WTC11 (cell line): ENCODE measurements around the gene TCF7L2. TPM values are rescaled to one million over a fixed set of nuclear protein-coding genes. Genes with fewer than 3 reads are reported as not detected.

Experiments used
- ATAC-seq: fragments of 200-7000 bp; cut with Tn5 transposase; 2 replicates; pipeline ENCODE4 v1.10.0; 2021; ENCODE audit warnings: mild to moderate bottlenecking, moderate library complexity
- CTCF ChIA-PET: fragments of 300-600 bp; sonication (Branson Sonifier 250); formaldehyde crosslinking; loops from one replicate; lab custom pipeline; 2021; ENCODE audit warnings: antibody characterized with exemption; lab: Charles Lee
- POLR2A ChIA-PET: fragments of 350-600 bp; sonication (Branson Sonifier 250); formaldehyde crosslinking; loops from one replicate; lab custom pipeline; 2021; ENCODE audit warnings: antibody characterized with exemption; lab: Charles Lee
- DNase-seq: peaks from one replicate; pipeline ENCODE4 v3.0.0; 2021; ENCODE audit warnings: low spot score
- H3K27ac Mint-ChIP-seq: 2 replicates; pipeline ENCODE4 v1.8.0; 2021; ENCODE audit warnings: mixed read lengths
- H3K27me3 Mint-ChIP-seq: 2 replicates; pipeline ENCODE4 v1.8.0; 2021; ENCODE audit warnings: low read depth, mild to moderate bottlenecking, moderate library complexity, mixed read lengths
- H3K36me3 Mint-ChIP-seq: 2 replicates; pipeline ENCODE4 v1.8.0; 2021; ENCODE audit warnings: mixed read lengths
- H3K4me1 Mint-ChIP-seq: 2 replicates; pipeline ENCODE4 v1.8.0; 2022; ENCODE audit warnings: mixed read lengths
- H3K4me3 Mint-ChIP-seq: 2 replicates; pipeline ENCODE4 v1.8.0; 2021; ENCODE audit warnings: mild to moderate bottlenecking, moderate library complexity, mixed read lengths
- H3K9me3 Mint-ChIP-seq: 2 replicates; pipeline ENCODE4 v1.8.0; 2021; ENCODE audit warnings: mixed read lengths
- CBFB ChIP-seq: sonication (generic); formaldehyde crosslinking; IDR thresholded peaks from 2 replicates; pipeline ENCODE4 v1.8.1; 2022; ENCODE audit warnings: mild to moderate bottlenecking, low read depth, missing genetic modification reagents
- ELF4 ChIP-seq: sonication (generic); formaldehyde crosslinking; IDR thresholded peaks from 2 replicates; pipeline ENCODE4 v1.8.1; 2022; ENCODE audit warnings: low read depth, mild to moderate bottlenecking, moderate library complexity, missing genetic modification reagents
- ETV6 ChIP-seq: sonication (generic); formaldehyde crosslinking; IDR thresholded peaks from 2 replicates; pipeline ENCODE4 v1.8.1; 2022; ENCODE audit warnings: mild to moderate bottlenecking, missing genetic modification reagents
- GABPB1 ChIP-seq: sonication (generic); formaldehyde crosslinking; IDR thresholded peaks from 2 replicates; pipeline ENCODE4 v1.8.1; 2023; ENCODE audit warnings: mild to moderate bottlenecking, missing genetic modification reagents
- GRHL2 ChIP-seq: fragments of 250-450 bp; sonication (Bioruptor Pico); IDR thresholded peaks from 2 replicates; pipeline ENCODE4 v1.8.0; 2022; ENCODE audit warnings: mild to moderate bottlenecking, moderate library complexity; ENCODE audit not compliant: insufficient replicate concordance, severe bottlenecking
- GTF2I ChIP-seq: fragments of 250-450 bp; sonication (Bioruptor Pico); conservative IDR thresholded peaks from 2 replicates; pipeline ENCODE4 v1.4.0; 2021; ENCODE audit warnings: mild to moderate bottlenecking
- HMGA2 ChIP-seq: fragments of 250-450 bp; sonication (Bioruptor Pico); IDR thresholded peaks from 2 replicates; pipeline ENCODE4 v1.4.0; 2021; ENCODE audit warnings: mild to moderate bottlenecking, moderate library complexity
- IRF2 ChIP-seq: sonication (generic); formaldehyde crosslinking; IDR thresholded peaks from 2 replicates; pipeline ENCODE4 v1.8.0; 2022; ENCODE audit warnings: low read depth, missing genetic modification reagents, borderline replicate concordance
- MXD4 ChIP-seq: fragments of 250-450 bp; sonication (Bioruptor Pico); IDR thresholded peaks from 2 replicates; pipeline ENCODE4 v1.8.0; 2021; ENCODE audit warnings: mild to moderate bottlenecking, moderate library complexity, borderline replicate concordance
- MYBL2 ChIP-seq: sonication (generic); formaldehyde crosslinking; IDR thresholded peaks from 2 replicates; pipeline ENCODE4 v1.8.1; 2023; ENCODE audit warnings: mild to moderate bottlenecking, moderate library complexity, missing genetic modification reagents
- NFYB ChIP-seq: sonication (generic); formaldehyde crosslinking; conservative IDR thresholded peaks from 2 replicates; pipeline ENCODE4 v1.8.0; 2022; ENCODE audit warnings: low read depth, missing genetic modification reagents
- NR2C2 ChIP-seq: sonication (generic); formaldehyde crosslinking; IDR thresholded peaks from 2 replicates; pipeline ENCODE4 v1.8.0; 2022; ENCODE audit warnings: mild to moderate bottlenecking, missing genetic modification reagents
- PRRX2 ChIP-seq: fragments of 250-450 bp; sonication (Bioruptor Pico); IDR thresholded peaks from 2 replicates; pipeline ENCODE4 v1.8.0; 2021; ENCODE audit warnings: mild to moderate bottlenecking
- TCF7 ChIP-seq: sonication (generic); formaldehyde crosslinking; IDR thresholded peaks from 2 replicates; pipeline ENCODE4 v1.8.0; 2022; ENCODE audit warnings: mild to moderate bottlenecking, low read depth, missing genetic modification reagents, moderate library complexity
- ZBTB21 ChIP-seq: sonication (generic); formaldehyde crosslinking; IDR thresholded peaks from 2 replicates; pipeline ENCODE4 v1.8.1; 2023; ENCODE audit warnings: mild to moderate bottlenecking, missing genetic modification reagents, borderline replicate concordance
- ZNF121 ChIP-seq: sonication (generic); formaldehyde crosslinking; IDR thresholded peaks from 2 replicates; pipeline ENCODE4 v1.8.0; 2023; ENCODE audit warnings: missing genetic modification reagents
- ZNF138 ChIP-seq: sonication (generic); formaldehyde crosslinking; conservative IDR thresholded peaks from 2 replicates; pipeline ENCODE4 v1.8.1; 2022; ENCODE audit warnings: mild to moderate bottlenecking, moderate library complexity, missing genetic modification reagents
- ZNF219 ChIP-seq: sonication (generic); formaldehyde crosslinking; IDR thresholded peaks from 2 replicates; pipeline ENCODE4 v1.8.0; 2023; ENCODE audit warnings: missing genetic modification reagents, mild to moderate bottlenecking, borderline replicate concordance
- total RNA-seq: library from RNA; stranded (reverse); gene quantifications from 3 replicates; pipeline ENCODE4 v1.2.3, GENCODE V29; 2021
- TF ChIP-seq, protein P1 (sequence below): fragments of 200-600 bp; IDR thresholded peaks from 2 replicates; pipeline ENCODE4 v1.8.0; 2022; ENCODE audit warnings: antibody characterized with exemption
- TF ChIP-seq, protein P2 (sequence below): sonication (generic); formaldehyde crosslinking; IDR thresholded peaks from 2 replicates; pipeline ENCODE4 v1.8.1; 2022; ENCODE audit warnings: mild to moderate bottlenecking, missing genetic modification reagents, moderate library complexity, borderline replicate concordance
- TF ChIP-seq, protein P3 (sequence below): fragments of 250-450 bp; sonication (Bioruptor Pico); conservative IDR thresholded peaks from 2 replicates; pipeline ENCODE4 v1.9.0; 2021; ENCODE audit warnings: mild to moderate bottlenecking
- TF ChIP-seq, protein P4 (sequence below): sonication (generic); formaldehyde crosslinking; IDR thresholded peaks from 2 replicates; pipeline ENCODE4 v1.8.0; 2022; ENCODE audit warnings: mild to moderate bottlenecking, missing genetic modification reagents
- TF ChIP-seq, protein P5 (sequence below): fragments of 250-450 bp; sonication (Bioruptor Pico); IDR thresholded peaks from 2 replicates; pipeline ENCODE4 v1.9.0; 2021; ENCODE audit warnings: moderate library complexity, mild to moderate bottlenecking, inconsistent platforms, borderline replicate concordance
- TF ChIP-seq, protein P6 (sequence below): sonication (generic); formaldehyde crosslinking; IDR thresholded peaks from 2 replicates; pipeline ENCODE4 v1.8.0; 2022; ENCODE audit warnings: mild to moderate bottlenecking, missing genetic modification reagents

Gene TCF7L2
- total RNA-seq, 1 experiment from 2014 or later: 44.5 TPM

DNA sequence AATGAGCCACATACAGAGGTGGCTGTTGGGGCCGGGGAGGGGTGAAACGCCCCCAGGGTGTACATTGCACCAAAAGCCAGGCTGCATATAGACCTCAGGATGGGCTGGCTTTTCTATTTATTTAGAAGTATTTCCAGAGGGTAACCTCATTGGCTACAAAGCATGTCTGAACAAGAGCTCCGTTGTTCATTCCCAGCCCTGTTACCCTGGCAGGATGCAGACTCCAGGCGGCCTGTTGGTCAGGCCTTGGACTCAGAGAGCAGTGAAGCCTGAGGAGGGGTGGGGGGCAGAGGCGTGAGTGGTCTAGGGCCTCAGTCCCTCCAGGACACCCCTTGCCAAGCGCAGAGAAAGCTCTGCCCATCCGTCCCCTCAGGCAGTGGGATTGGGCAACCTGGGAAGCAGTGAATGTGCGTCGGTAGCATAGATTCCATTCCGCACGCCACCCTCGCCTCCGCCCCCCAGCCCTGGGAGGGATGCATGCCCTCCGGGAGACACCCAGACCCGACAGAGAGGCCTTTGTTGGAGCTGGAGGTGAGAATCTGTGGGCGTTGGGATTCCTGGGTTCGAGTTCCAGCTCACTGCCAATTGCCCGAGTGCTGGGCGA, 41.9 kb downstream of the TCF7L2 start:
- H3K9me3 Mint-ChIP-seq: no peaks in the 10 kb centered on the region

DNA sequence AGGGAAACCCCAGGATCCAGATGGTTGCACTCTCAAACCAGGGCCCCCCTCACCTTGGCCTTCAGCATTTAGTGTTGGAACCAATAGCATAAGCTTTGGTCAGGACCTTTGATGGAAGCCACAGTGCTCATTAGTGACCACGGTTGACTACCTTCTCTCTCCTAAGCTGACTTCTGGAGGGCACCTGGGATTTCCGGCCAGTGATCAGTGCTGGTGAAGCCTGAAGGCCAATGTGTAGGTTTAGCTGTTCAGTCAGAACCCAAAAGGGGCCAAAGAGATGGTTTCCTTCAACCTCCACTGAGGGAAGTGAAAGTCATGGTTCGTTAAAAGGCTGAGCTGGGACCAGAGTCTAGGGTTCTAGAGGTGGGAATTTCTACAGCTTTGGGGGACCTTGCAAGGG, 46.4 kb downstream of the TCF7L2 start:
- no peak for DNase-seq
- H3K27ac Mint-ChIP-seq: peak overlapping the region; percentile 6; the same call in 1 of the 2 replicates
- TF ChIP-seq ZNF219 (CRISPR knock-in tag): no peak
- no peak for TF ChIP-seq GTF2I
- TF ChIP-seq, protein P1, sequence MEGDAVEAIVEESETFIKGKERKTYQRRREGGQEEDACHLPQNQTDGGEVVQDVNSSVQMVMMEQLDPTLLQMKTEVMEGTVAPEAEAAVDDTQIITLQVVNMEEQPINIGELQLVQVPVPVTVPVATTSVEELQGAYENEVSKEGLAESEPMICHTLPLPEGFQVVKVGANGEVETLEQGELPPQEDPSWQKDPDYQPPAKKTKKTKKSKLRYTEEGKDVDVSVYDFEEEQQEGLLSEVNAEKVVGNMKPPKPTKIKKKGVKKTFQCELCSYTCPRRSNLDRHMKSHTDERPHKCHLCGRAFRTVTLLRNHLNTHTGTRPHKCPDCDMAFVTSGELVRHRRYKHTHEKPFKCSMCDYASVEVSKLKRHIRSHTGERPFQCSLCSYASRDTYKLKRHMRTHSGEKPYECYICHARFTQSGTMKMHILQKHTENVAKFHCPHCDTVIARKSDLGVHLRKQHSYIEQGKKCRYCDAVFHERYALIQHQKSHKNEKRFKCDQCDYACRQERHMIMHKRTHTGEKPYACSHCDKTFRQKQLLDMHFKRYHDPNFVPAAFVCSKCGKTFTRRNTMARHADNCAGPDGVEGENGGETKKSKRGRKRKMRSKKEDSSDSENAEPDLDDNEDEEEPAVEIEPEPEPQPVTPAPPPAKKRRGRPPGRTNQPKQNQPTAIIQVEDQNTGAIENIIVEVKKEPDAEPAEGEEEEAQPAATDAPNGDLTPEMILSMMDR: no peak
- no peak for TF ChIP-seq ETV6 (CRISPR knock-in tag)
- TF ChIP-seq GABPB1 (CRISPR knock-in tag): no peak
- TF ChIP-seq TCF7: no peak
- no peak for TF ChIP-seq PRRX2 (CRISPR knock-in tag)
- no peak for ATAC-seq
- no peaks in the 10 kb centered on the region for H3K27me3 Mint-ChIP-seq
- ChIA-PET CTCF (no interaction called here), POLR2A (no interaction called here)
- H3K4me1 Mint-ChIP-seq: peaks cover 56% of the 10 kb centered on the region
- H3K9me3 Mint-ChIP-seq: no peaks in the 10 kb centered on the region
- H3K4me3 Mint-ChIP-seq: no peak overlapping the region
- H3K36me3 Mint-ChIP-seq: peaks cover 7% of the 10 kb centered on the region; the same call in 1 of the 2 replicates

More for the DNA sequence above, 41.9 kb downstream of the TCF7L2 start:
- TF ChIP-seq ZNF138 (CRISPR knock-in tag) (0 out of 2 replicates have a peak, but pooled peaks have one; percentile 25), ELF4 (CRISPR knock-in tag) (no peak), ZBTB21 (CRISPR knock-in tag) (0 out of 2 replicates have a peak, but pooled peaks have one; percentile 46)
- TF ChIP-seq, all 79 proteins: peak for 2
- H3K27me3 Mint-ChIP-seq: no peaks in the 10 kb centered on the region
- H3K36me3 Mint-ChIP-seq: peaks cover 12% of the 10 kb centered on the region; the same call in 1 of the 2 replicates
- POLR2A ChIA-PET: no interaction called here
- H3K4me1 Mint-ChIP-seq: peaks cover 58% of the 10 kb centered on the region
- ATAC-seq (no peak), DNase-seq (no peak)
- CTCF ChIA-PET: no interaction called here
- peak overlapping the region; percentile 27; the same call in 1 of the 2 replicates for H3K27ac Mint-ChIP-seq
- H3K4me3 Mint-ChIP-seq: no peak overlapping the region

DNA sequence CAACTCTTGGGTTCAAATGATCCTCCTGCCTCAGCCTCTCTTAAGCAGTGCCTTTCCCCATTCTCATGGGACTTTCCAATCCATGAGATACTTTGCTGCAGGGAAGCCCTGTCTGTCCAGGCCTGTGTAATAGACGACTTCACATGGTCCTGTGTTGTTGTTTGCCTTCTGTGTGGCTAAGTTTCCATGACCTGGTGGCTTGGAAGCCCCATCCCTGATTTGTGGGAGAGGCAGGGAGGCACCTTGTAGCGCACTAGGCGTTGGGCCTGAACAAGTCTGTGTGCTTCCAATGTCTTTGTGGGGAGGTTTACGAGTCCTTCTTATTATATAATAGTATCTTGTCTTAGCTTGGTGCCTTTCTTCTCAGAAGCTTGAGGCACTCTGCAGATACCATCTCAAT, 49.1 kb downstream of the TCF7L2 start:
- H3K4me3 Mint-ChIP-seq: no peak overlapping the region
- POLR2A ChIA-PET: no interaction called here

DNA sequence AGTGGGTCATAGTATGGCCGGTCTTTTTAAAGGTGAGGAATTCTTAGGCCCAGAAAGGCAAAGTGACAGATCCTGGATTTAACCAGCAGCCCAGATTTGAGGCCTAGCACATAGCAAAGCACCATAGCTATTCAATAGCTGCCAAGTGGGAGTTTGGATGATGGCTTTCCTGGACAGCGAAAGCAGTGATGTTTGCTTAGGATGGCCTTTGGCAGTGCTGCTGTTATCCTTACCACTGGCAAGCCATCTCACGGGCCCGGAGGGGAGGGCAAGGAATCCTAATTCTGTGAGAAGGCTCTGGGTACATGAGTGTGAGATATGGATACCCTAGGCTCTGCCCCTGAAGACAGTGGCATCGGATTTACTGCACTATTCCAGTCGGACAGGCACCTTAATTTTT, 50.4 kb downstream of the TCF7L2 start:
- Mint-ChIP-seq H3K4me3 (no peak overlapping the region), H3K27ac (peak overlapping the region; percentile 44), H3K36me3 (peaks cover 17% of the 10 kb centered on the region), H3K4me1 (peaks cover 77% of the 10 kb centered on the region), H3K9me3 (no peaks in the 10 kb centered on the region), H3K27me3 (no peaks in the 10 kb centered on the region)
- ATAC-seq (no peak), DNase-seq (no peak)
- POLR2A ChIA-PET: no interaction called here
- CTCF ChIA-PET: no interaction called here
- TF ChIP-seq, protein P2, sequence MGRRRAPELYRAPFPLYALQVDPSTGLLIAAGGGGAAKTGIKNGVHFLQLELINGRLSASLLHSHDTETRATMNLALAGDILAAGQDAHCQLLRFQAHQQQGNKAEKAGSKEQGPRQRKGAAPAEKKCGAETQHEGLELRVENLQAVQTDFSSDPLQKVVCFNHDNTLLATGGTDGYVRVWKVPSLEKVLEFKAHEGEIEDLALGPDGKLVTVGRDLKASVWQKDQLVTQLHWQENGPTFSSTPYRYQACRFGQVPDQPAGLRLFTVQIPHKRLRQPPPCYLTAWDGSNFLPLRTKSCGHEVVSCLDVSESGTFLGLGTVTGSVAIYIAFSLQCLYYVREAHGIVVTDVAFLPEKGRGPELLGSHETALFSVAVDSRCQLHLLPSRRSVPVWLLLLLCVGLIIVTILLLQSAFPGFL (CRISPR knock-in tag): no peak
- no peak for TF ChIP-seq CBFB (CRISPR knock-in tag)
- no peak for TF ChIP-seq GRHL2 (CRISPR knock-in tag)
- TF ChIP-seq MYBL2: no peak
- TF ChIP-seq, protein P3, sequence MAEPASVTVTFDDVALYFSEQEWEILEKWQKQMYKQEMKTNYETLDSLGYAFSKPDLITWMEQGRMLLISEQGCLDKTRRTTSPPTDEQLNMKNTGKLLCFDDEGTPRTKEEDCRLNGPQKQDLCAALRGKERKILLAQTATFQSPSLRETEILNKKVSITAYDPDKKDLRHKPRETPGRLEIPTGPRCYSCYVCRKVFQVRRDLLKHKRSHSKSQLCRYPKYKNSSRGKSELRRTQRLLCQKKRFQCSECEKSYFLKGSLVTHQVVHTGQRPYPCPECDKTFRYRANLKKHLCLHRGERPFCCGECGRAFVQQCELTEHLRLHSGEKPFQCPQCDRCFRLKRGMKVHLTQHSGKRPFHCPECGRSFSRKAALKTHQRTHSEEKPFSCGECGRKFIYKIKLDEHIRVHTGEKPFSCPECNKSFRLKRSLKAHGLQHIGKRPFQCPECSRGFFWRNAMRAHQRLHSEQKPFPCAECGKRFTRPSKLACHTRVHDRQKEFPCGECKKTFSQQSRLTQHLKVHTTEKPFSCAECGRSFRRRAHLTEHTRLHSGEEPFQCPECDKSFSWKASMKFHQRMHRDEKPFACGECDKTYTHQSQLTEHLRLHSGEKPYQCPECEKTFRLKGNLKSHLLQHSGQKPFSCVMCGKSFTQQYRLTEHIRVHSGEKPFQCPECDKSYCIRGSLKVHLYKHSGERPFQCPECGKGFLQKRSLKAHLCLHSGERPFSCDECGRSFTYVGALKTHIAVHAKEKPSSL (CRISPR knock-in tag): no peak
- TF ChIP-seq, protein P4, sequence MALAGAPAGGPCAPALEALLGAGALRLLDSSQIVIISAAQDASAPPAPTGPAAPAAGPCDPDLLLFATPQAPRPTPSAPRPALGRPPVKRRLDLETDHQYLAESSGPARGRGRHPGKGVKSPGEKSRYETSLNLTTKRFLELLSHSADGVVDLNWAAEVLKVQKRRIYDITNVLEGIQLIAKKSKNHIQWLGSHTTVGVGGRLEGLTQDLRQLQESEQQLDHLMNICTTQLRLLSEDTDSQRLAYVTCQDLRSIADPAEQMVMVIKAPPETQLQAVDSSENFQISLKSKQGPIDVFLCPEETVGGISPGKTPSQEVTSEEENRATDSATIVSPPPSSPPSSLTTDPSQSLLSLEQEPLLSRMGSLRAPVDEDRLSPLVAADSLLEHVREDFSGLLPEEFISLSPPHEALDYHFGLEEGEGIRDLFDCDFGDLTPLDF: no peak
- TF ChIP-seq, protein P5, sequence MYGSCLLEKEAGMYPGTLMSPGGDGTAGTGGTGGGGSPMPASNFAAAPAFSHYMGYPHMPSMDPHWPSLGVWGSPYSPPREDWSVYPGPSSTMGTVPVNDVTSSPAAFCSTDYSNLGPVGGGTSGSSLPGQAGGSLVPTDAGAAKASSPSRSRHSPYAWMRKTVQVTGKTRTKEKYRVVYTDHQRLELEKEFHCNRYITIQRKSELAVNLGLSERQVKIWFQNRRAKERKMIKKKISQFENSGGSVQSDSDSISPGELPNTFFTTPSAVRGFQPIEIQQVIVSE (CRISPR knock-in tag): no peak
- TF ChIP-seq NFYB (CRISPR knock-in tag): no peak
- TF ChIP-seq, protein P6, sequence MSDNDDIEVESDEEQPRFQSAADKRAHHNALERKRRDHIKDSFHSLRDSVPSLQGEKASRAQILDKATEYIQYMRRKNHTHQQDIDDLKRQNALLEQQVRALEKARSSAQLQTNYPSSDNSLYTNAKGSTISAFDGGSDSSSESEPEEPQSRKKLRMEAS (CRISPR knock-in tag): no peak
- no peak for TF ChIP-seq HMGA2 (CRISPR knock-in tag)
- no peak for TF ChIP-seq ZNF121 (CRISPR knock-in tag)
- TF ChIP-seq NR2C2 (CRISPR knock-in tag): no peak
- no peak for TF ChIP-seq MXD4 (CRISPR knock-in tag)

More for the DNA sequence above, 49.1 kb downstream of the TCF7L2 start:
- no peaks in the 10 kb centered on the region for H3K27me3 Mint-ChIP-seq
- H3K9me3 Mint-ChIP-seq: no peaks in the 10 kb centered on the region
- DNase-seq (no peak), ATAC-seq (no peak)
- CTCF ChIA-PET: no interaction called here
- H3K4me1 Mint-ChIP-seq: peaks cover 70% of the 10 kb centered on the region
- peaks cover 17% of the 10 kb centered on the region for H3K36me3 Mint-ChIP-seq
- no peak overlapping the region for H3K27ac Mint-ChIP-seq
- TF ChIP-seq IRF2 (CRISPR knock-in tag): no peak
